Endothelial cell of umbilical vein (primary cell): ENCODE results near the gene GTSF1L. TPM values are rescaled to one million over a fixed set of nuclear protein-coding genes. Genes with fewer than 3 reads are reported as not detected.

Experiments
- BruUV-seq: library from RNA; stranded (reverse); fragments of 400-500 nt; replicated peaks from 2 replicates; lab custom pipeline; 2021; lab: Mats Ljungman, UMichigan
- CTCF ChIA-PET: fragments of 300-600, 350-600 bp; sonication (Branson Sonifier 250); formaldehyde crosslinking; loops from one replicate; lab custom pipeline; 2021; ENCODE audit warnings: antibody characterized with exemption, inconsistent platforms; lab: Charles Lee
- POLR2A ChIA-PET: fragments of 300-600, 350-600 bp; sonication (Branson Sonifier 250); formaldehyde crosslinking; loops from one replicate; lab custom pipeline; 2021; ENCODE audit warnings: antibody characterized with exemption, inconsistent platforms; lab: Charles Lee
- DNase-seq: peaks from one replicate; pipeline ENCODE4 v3.0.0-alpha.2; 2011; ENCODE audit warnings: low read depth, low spot score
- FAIRE-seq: peaks from 2 replicates; lab custom pipeline; 2011; peaks lifted over from hg19 to GRCh38; lab: Jason Lieb, UNC
- H2AFZ ChIP-seq: 2 replicates; pipeline ENCODE4 v1.6.0; 2012; ENCODE audit warnings: low read depth, low read length, control low read depth, inconsistent platforms
- H3K27ac ChIP-seq: 2 replicates; pipeline ENCODE4 v1.5.1; 2011; ENCODE audit warnings: low read depth, mild to moderate bottlenecking, control low read depth, low read length, moderate library complexity; ENCODE audit not compliant: insufficient read depth
- H3K27me3 ChIP-seq, 2 experiments: 2 replicates each; pipeline versions ENCODE4 v1.6.0 to v1.6.1; 2011; ENCODE audit warnings: low read length in 2 of 2, mixed read lengths in 1 of 2; ENCODE audit not compliant: control insufficient read depth in 2 of 2, insufficient read depth in 2 of 2
- H3K36me3 ChIP-seq, 2 experiments: 2 replicates in 1 of 2; 3 replicates in 1 of 2; pipeline ENCODE4 v1.5.1; 2011; ENCODE audit warnings: low read length in 2 of 2, mild to moderate bottlenecking in 1 of 2, moderate library complexity in 1 of 2; ENCODE audit not compliant: control insufficient read depth in 2 of 2, insufficient read depth in 2 of 2; ENCODE audit errors: extremely low read depth in 1 of 2
- H3K4me1 ChIP-seq: 3 replicates; pipeline ENCODE4 v1.5.1; 2011; ENCODE audit warnings: mild to moderate bottlenecking, low read length; ENCODE audit not compliant: control insufficient read depth, insufficient read depth; ENCODE audit errors: extremely low read depth
- H3K4me2 ChIP-seq: 2 replicates; pipeline ENCODE4 v1.6.1; 2011; ENCODE audit warnings: low read length, control low read depth, mixed read lengths; ENCODE audit not compliant: insufficient read depth
- H3K4me3 ChIP-seq, 3 experiments: fragments of 200-600 bp in 1 of 3; sonication (generic), shearing (Covaris generic) in 1 of 3; replicated peaks in 1 of 3; 2 replicates each; pipeline ENCODE4 v1.5.1; 2011 to 2016; ENCODE audit warnings: control low read depth in 3 of 3, low read length in 3 of 3, mild to moderate bottlenecking in 2 of 3, inconsistent platforms in 1 of 3, low read depth in 1 of 3, moderate library complexity in 1 of 3; ENCODE audit not compliant: insufficient read depth in 1 of 3
- H3K79me2 ChIP-seq: 2 replicates; pipeline ENCODE4 v1.6.0; 2012; ENCODE audit warnings: low read length, inconsistent platforms; ENCODE audit not compliant: control insufficient read depth, insufficient read depth
- H3K9ac ChIP-seq: replicated peaks from 2 replicates; pipeline ENCODE3; 2011; ENCODE audit warnings: low read length, control low read depth; ENCODE audit not compliant: insufficient read depth; ENCODE audit errors: extremely low read depth
- H3K9me1 ChIP-seq: replicated peaks from 3 replicates; pipeline ENCODE4 v1.6.0; 2011; ENCODE audit warnings: mild to moderate bottlenecking, low read length; ENCODE audit not compliant: control insufficient read depth, insufficient read depth; ENCODE audit errors: extremely low read depth
- H3K9me3 ChIP-seq: replicated peaks from 2 replicates; pipeline ENCODE4 v1.5.1; 2012; ENCODE audit warnings: low read length, inconsistent platforms; ENCODE audit not compliant: control insufficient read depth, insufficient read depth
- H4K20me1 ChIP-seq: replicated peaks from 2 replicates; pipeline ENCODE3; 2011; ENCODE audit warnings: mild to moderate bottlenecking, low read length; ENCODE audit not compliant: control insufficient read depth, insufficient read depth; ENCODE audit errors: extremely low read depth
- CTCF ChIP-seq, 2 donors: IDR thresholded peaks; 1 replicate in 1 of 2; 2 replicates in 1 of 2; pipeline ENCODE4 v1.5.1; 2011; ENCODE audit warnings: low read length in 2 of 2, mild to moderate bottlenecking in 2 of 2, moderate library complexity in 2 of 2, control low read depth in 1 of 2, inconsistent platforms in 1 of 2, low read depth in 1 of 2; ENCODE audit not compliant: insufficient read depth in 1 of 2; ENCODE audit errors: extremely low read depth in 1 of 2
- EZH2 ChIP-seq: IDR thresholded peaks from 2 replicates; pipeline ENCODE4 v1.6.1; 2012; ENCODE audit warnings: borderline replicate concordance, low read depth, mild to moderate bottlenecking, moderate library complexity, low read length, inconsistent platforms; ENCODE audit not compliant: severe bottlenecking
- FOS ChIP-seq: IDR thresholded peaks from 2 replicates; pipeline ENCODE4 v1.6.1; 2011; ENCODE audit warnings: mild to moderate bottlenecking, low read length, moderate library complexity, borderline replicate concordance; ENCODE audit not compliant: insufficient read depth
- GATA2 ChIP-seq: IDR thresholded peaks from 2 replicates; pipeline ENCODE4 v1.7.0; 2011; ENCODE audit warnings: low read depth, mild to moderate bottlenecking, moderate library complexity, mixed read lengths, low read length; ENCODE audit not compliant: insufficient read length, insufficient read depth
- JUN ChIP-seq: IDR thresholded peaks from 2 replicates; pipeline ENCODE4 v1.6.1; 2011; ENCODE audit warnings: borderline replicate concordance, low read depth; ENCODE audit not compliant: insufficient read length, insufficient read depth
- MAX ChIP-seq: IDR thresholded peaks from 2 replicates; pipeline ENCODE4 v1.6.1; 2011; ENCODE audit not compliant: insufficient read depth, insufficient read length
- MYC ChIP-seq: IDR thresholded peaks from one replicate; pipeline ENCODE4 v1.6.1; 2011; ENCODE audit warnings: mild to moderate bottlenecking, low read depth, low read length
- POLR2A ChIP-seq: IDR thresholded peaks from 2 replicates; pipeline ENCODE4 v1.6.1; 2012; ENCODE audit warnings: low read depth, mild to moderate bottlenecking, control low read depth, low read length
- POLR2AphosphoS5 ChIP-seq: IDR thresholded peaks from 2 replicates; pipeline ENCODE4 v1.6.1; 2012; ENCODE audit warnings: low read depth, mild to moderate bottlenecking, control low read depth, low read length, moderate library complexity; ENCODE audit not compliant: insufficient read depth
- dilution Hi-C: fragments of 300-500 bp; cut with MboI; formaldehyde crosslinking; loops from one replicate; pipeline ENCODE4 v1.15.0; 2019; ENCODE audit warnings: low sequenced_read_pairs; ENCODE audit not compliant: extremely low pct_ligation_motif_present
- intact Hi-C: fragments of 100-400 bp; cut with micrococcal nuclease; formaldehyde crosslinking; loops from one replicate; pipeline ENCODE4 v1.10.0; 2022
- polyA plus RNA-seq, 4 experiments: library from polyadenylated mRNA; depleted of rRNA in 3 of 4; stranded (reverse) in 3 of 4; unstranded in 1 of 4; fragments of >200 nt; gene quantifications; 2 replicates each; pipeline versions ENCODE4 v1.2.1 to v1.2.3, GENCODE V29; 2011 to 2012; ENCODE audit warnings: missing spikeins in 1 of 4
- total RNA-seq: library from RNA; stranded (reverse); gene quantifications from 2 replicates; pipeline ENCODE4 v1.2.3, GENCODE V29; 2021

GTSF1L gene
- total and polyA plus RNA-seq, 2 donors (not counting 3 experiments of a cell fraction or from before 2014, with no cell fraction given), result not detected

- no peaks in the 10 kb centered on the region for H3K4me1 ChIP-seq
- DNase-seq, result no peak
- no peaks in the 10 kb centered on the region for H3K27me3 ChIP-seq
- no TSS peak for BruUV-seq
- H3K4me2 ChIP-seq, result no peak overlapping the region
- intact Hi-C loops (no loop called here), dilution Hi-C loops (no loop called here)
- H3K36me3 ChIP-seq, result peaks cover 0 to 2% of the 10 kb centered on the region in 2 experiments
- no peak for TF ChIP-seq FOS
- no peak for TF ChIP-seq JUN
- no peak for TF ChIP-seq POLR2A
- TF ChIP-seq CTCF (IDR thresholded peaks at IDR 0.05; ENCODE audit: extremely low read depth in 1 of 2, insufficient read depth in 1 of 2, low read depth in 1 of 2, low read length in 2 of 2), result no peak
- no peak for TF ChIP-seq EZH2
- no peak for TF ChIP-seq MYC
- H2AFZ ChIP-seq, result no peak overlapping the region
- H3K9me3 ChIP-seq, result no peaks in the 10 kb centered on the region
- no peak for FAIRE-seq
- no peak overlapping the region for H3K27ac ChIP-seq
- no peaks in the 10 kb centered on the region for H4K20me1 ChIP-seq
- CTCF ChIA-PET, result no interaction called here
- no peak overlapping the region for H3K9ac ChIP-seq
- H3K9me1 ChIP-seq, result no peaks in the 10 kb centered on the region
- H3K4me3 ChIP-seq, result no peak overlapping the region
- H3K79me2 ChIP-seq, result no peaks in the 10 kb centered on the region
- POLR2A ChIA-PET, result no interaction called here
Observed at GRCh38 chr20:43695571-43695970, 31.2 kb downstream of the GTSF1L start.

GRCh38 chr20:43694763-43695162 is 32.0 kb downstream of the GTSF1L start:
- Histone ChIP-seq H3K36me3 (no peaks in the 10 kb centered on the region), H4K20me1 (no peaks in the 10 kb centered on the region), H3K4me2 (no peak overlapping the region), H3K27me3 (no peaks in the 10 kb centered on the region), H3K4me3 (no peak overlapping the region), H3K27ac (no peak overlapping the region), H3K9me1 (no peaks in the 10 kb centered on the region), H2AFZ (no peak overlapping the region), H3K9ac (no peak overlapping the region), H3K4me1 (no peaks in the 10 kb centered on the region), H3K9me3 (no peaks in the 10 kb centered on the region), H3K79me2 (no peaks in the 10 kb centered on the region)
- FAIRE-seq (no peak), DNase-seq (no peak)
- ChIA-PET CTCF (no interaction called here), POLR2A (no interaction called here)
- no TSS peak for BruUV-seq
- dilution Hi-C loops, result no loop called here
- intact Hi-C loops, result no loop called here
- TF ChIP-seq POLR2AphosphoS5 (no peak), POLR2A (no peak), MYC (no peak), CTCF (IDR thresholded peaks at IDR 0.05; ENCODE audit: extremely low read depth in 1 of 2, insufficient read depth in 1 of 2, low read depth in 1 of 2, low read length in 2 of 2) (no peak), MAX (no peak), GATA2 (no peak), EZH2 (no peak), FOS (no peak), JUN (no peak)
